ENCODE results near the gene FGF19.
"Not testable (repeated sequence)": the region's sequence is repeated elsewhere in the genome, so short reads cannot be mapped to it uniquely, and the experiment has no call there.

FGF19 gene

DNA sequence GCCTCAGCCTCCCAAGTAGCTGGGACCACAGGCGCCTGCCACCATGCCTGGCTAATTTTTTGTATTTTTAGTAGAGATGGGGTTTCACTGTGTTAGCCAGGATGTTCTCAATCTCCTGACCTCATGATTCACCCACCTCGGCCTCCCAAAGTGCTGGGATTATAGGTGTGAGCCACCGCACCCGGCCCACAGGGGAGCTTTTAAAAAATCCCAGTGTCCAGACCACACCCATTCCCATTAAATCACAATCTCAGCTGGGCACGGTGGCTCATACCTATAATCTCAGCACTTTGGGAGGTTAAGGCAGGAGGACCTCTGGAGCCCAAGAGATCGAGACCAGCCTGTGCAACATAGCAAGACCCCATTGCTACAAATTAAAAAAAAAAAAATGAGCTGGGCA lies 7.8 kb downstream of the FGF19 start:
- H3K4me3 Mint-ChIP-seq; H3K4me1 Mint-ChIP-seq (ENCODE audit: low read depth); DNase-seq (ENCODE audit: low spot score); H3K36me3 Mint-ChIP-seq (ENCODE audit: low read depth); H3K9me3 Mint-ChIP-seq; H3K27ac Mint-ChIP-seq: not testable (repeated sequence)
- H3K27me3 Mint-ChIP-seq (ENCODE audit: low read depth): peaks cover 13% of the 10 kb centered on the region

DNA sequence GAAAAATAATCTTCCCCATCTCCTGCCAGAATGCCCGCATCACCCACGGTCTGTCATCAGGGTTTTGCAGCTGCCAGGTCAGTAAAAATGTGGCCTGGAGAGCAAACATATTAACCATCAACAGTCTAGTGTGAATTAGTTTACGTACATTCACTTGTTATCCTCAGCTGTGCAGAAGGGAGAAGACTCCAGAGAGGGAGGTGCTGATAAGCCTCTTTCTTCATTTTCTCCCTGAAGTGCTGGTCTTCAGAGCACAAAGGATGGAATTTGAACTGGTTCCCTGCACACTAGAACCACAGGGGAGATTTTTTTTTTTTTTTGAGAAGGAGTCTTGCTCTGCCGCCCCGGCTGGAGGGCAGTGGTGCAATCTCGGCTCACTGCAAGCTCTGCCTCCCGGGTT lies 8.2 kb downstream of the FGF19 start:
- Mint-ChIP-seq H3K27ac (no peak overlapping the region), H3K4me3 (no peak overlapping the region), H3K27me3 (ENCODE audit: low read depth) (peaks cover 9% of the 10 kb centered on the region), H3K9me3 (no peaks in the 10 kb centered on the region), H3K4me1 (ENCODE audit: low read depth) (no peaks in the 10 kb centered on the region), H3K36me3 (ENCODE audit: low read depth) (no peaks in the 10 kb centered on the region)
- DNase-seq (ENCODE audit: low spot score): no peak

DNA sequence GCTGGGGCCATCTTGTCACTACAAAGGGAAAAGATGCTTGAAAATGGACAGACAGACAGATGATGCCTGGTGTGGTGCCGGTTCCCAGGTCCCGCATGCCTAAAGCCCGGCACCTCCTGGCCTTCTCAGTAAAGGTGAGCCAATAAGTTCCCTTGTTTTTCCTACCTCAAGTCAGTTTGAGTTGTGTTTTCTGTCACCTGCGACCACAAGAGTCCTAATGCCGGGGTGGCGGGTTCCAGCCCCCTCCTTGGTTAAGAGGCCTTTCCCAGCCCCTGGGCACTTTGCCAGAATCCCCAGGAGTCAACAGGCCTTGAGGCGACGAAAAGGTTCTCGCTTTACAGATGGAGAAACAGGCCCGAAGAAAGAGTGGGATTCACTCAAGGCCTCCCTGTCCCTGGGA lies 9.0 kb downstream of the FGF19 start:
- H3K9me3 Mint-ChIP-seq: no peaks in the 10 kb centered on the region
- no peaks in the 10 kb centered on the region for H3K36me3 Mint-ChIP-seq (ENCODE audit: low read depth)
- no peak for DNase-seq (ENCODE audit: low spot score)
- no peaks in the 10 kb centered on the region for H3K4me1 Mint-ChIP-seq (ENCODE audit: low read depth)
- peaks cover 8% of the 10 kb centered on the region for H3K27me3 Mint-ChIP-seq (ENCODE audit: low read depth)
- H3K4me3 Mint-ChIP-seq: no peak overlapping the region
- no peak overlapping the region for H3K27ac Mint-ChIP-seq

DNA sequence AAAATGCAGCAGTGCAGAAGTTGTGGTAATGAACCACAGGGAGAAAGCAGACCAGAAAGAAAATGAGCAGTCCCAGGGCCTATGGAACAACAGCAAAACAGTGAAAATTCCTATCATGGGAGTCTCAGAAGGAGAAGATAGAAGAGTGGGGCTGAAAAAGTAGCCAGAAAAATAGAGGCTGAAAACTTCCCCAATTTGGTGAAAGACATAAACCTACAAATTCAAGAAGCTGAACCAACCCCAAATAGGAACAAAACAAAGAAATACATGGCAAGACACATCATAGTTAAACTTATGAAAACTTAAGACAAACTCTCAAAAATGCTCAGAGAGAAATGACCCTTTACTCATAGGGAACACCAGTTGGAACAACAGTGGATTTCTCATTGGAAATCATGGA lies 11.4 kb downstream of the FGF19 start:
- Mint-ChIP-seq H3K27me3 (ENCODE audit: low read depth) (peaks cover 8% of the 10 kb centered on the region), H3K4me3 (no peak overlapping the region), H3K9me3 (no peaks in the 10 kb centered on the region), H3K27ac (no peak overlapping the region), H3K4me1 (ENCODE audit: low read depth) (peaks cover 4% of the 10 kb centered on the region), H3K36me3 (ENCODE audit: low read depth) (no peaks in the 10 kb centered on the region)
- no peak for DNase-seq (ENCODE audit: low spot score)

DNA sequence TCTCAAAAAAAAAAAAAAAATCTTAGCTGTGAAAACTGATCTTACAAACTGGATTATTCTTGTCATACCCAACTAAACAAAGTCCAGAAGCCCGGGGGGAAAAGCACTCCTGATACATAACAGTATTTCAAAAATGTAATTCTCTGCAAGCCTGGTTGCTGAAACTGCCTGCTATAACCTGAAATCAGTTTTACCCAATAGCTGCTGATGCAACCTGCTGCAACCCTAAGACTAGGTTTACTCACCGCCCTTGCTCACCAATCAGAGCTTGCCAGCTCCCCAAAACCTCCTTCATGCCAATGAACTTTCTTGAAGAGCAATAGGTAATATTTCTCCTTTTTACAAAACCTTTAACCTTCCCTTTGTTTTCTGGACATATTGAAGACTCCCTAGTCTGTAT lies 12.4 kb downstream of the FGF19 start:
- H3K27me3 Mint-ChIP-seq (ENCODE audit: low read depth): peaks cover 8% of the 10 kb centered on the region
- no peak overlapping the region for H3K4me3 Mint-ChIP-seq
- H3K36me3 Mint-ChIP-seq (ENCODE audit: low read depth): no peaks in the 10 kb centered on the region
- no peak overlapping the region for H3K27ac Mint-ChIP-seq
- H3K4me1 Mint-ChIP-seq (ENCODE audit: low read depth): peaks cover 4% of the 10 kb centered on the region
- no peak for DNase-seq (ENCODE audit: low spot score)
- no peaks in the 10 kb centered on the region for H3K9me3 Mint-ChIP-seq

DNA sequence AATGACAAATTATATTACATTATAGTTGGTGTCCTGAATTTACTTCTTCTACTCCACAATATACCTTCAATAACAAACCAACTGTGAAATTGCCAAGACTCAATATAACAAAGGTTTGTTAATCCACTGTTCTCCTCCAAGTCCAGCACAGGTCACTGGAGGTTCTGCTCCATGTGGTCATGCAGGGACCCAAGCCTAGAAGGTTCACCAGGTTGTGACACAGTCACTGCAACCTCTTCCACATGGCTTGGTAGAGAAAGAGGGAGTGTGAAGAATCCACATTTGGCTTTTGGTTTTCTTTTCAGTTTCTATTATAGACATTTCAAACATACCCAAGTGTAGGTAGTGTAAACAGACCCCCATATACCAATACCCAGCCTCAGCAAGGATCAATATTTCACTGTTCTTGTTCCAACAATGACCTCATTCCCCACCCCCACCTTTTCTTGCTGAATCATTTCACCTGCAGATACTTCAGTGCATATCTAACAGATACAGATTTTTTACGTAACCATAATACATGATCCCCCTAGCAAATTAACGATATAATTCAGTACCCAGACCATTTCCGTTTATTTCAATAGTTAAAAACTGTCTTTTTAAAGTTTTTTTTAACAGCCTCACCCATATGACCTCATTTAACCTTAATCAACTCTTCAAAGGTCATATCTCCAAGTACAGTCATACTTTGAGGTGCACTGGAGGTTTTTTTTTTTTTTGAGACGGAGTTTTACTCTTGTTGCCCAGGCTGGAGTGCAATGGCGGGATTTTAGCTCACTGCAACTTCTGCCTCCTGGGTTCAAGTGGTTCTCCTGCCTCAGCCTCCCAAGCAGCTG lies 14.1 kb downstream of the FGF19 start:
- DNase-seq (ENCODE audit: low spot score): no peak
- Mint-ChIP-seq H3K4me3 (no peak overlapping the region), H3K9me3 (no peaks in the 10 kb centered on the region), H3K27me3 (ENCODE audit: low read depth) (peaks cover 6% of the 10 kb centered on the region), H3K27ac (no peak overlapping the region), H3K36me3 (ENCODE audit: low read depth) (no peaks in the 10 kb centered on the region), H3K4me1 (ENCODE audit: low read depth) (peaks cover 8% of the 10 kb centered on the region)

DNA sequence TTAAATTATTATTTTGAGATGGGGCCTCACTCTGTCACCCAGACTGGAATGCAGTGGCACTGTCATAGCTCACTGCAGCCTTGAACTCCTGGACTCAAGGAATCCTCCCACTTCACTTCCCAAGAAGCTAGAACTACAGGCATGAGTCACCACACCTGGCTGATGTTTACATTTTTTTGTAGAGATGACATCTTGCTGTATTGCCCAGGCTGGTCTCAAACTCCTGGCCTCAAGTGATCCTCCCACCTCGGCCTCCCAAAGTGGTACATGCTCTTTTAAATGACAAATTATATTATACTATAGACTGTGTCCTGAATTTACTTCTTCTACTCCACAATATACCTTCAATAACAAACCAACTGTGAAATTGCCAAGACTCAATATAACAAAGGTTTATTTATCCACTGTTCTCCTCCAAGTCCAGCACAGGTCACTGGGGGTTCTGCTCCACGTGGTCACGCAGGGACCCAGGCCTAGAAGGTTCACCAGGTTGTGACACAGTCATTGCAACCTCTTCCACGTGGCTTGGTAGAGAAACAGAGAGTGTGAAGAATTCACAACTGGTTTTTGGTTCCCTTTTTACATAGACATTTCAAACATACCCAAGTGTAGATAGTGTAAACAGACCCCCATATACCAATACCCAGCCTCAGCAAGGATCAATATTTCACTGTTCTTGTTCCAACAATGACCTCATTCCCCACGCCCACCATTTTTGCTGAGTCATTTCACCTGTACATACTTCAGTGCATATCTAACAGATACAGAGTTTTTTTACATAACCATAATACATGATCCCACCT lies 15.7 kb downstream of the FGF19 start:
- not testable (repeated sequence) for H3K4me3 Mint-ChIP-seq; H3K36me3 Mint-ChIP-seq (ENCODE audit: low read depth); H3K9me3 Mint-ChIP-seq; H3K27me3 Mint-ChIP-seq (ENCODE audit: low read depth); H3K27ac Mint-ChIP-seq; H3K4me1 Mint-ChIP-seq (ENCODE audit: low read depth)
- peak; percentile 15 for DNase-seq (ENCODE audit: low spot score)

DNA sequence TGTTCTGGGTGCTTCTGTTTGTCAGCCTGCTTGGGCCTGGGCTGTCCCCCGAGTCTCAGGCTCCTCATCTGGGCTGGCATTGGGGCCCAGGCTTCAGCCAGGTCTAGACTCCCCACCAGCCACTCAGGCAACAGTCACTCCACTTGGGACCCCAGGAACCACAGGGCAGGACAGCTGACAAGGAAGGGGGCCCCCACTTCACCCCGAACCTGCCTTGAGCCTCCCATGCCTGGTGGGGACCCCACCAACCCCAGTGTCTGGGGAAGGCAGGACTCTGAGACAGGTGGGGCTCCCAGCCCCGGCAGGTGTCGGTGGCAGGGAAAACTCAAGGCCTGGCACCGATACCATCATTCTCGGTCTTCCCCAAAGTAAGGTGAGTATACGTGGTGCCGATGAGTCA lies 17.0 kb downstream of the FGF19 start:
- Mint-ChIP-seq H3K27me3 (ENCODE audit: low read depth) (peaks cover 2% of the 10 kb centered on the region), H3K4me3 (no peak overlapping the region), H3K9me3 (no peaks in the 10 kb centered on the region), H3K36me3 (ENCODE audit: low read depth) (no peaks in the 10 kb centered on the region), H3K27ac (no peak overlapping the region), H3K4me1 (ENCODE audit: low read depth) (peaks cover 8% of the 10 kb centered on the region)
- no peak for DNase-seq (ENCODE audit: low spot score)

DNA sequence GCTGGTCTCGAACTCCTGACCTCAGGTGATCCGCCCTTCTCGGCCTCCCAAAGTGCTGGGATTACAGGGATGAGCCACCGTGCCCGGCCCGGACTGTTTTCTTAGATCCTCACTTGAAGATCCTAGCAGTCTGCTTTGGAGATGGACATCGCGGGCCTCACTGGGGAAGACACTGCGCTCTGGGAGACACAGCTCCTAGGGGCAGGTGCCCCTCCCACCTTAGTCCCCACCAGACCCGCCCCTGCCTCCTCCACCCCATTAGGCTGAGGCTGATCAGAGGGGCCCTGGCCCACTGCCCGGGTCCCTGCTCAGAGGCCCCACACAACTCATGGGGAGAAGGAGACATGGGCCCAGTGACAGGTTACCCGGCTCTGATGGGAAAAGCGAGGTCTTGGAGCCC lies 17.4 kb downstream of the FGF19 start:
- Mint-ChIP-seq H3K4me1 (ENCODE audit: low read depth) (peaks cover 8% of the 10 kb centered on the region), H3K27me3 (ENCODE audit: low read depth) (peaks cover 2% of the 10 kb centered on the region), H3K27ac (no peak overlapping the region), H3K9me3 (no peaks in the 10 kb centered on the region), H3K36me3 (ENCODE audit: low read depth) (no peaks in the 10 kb centered on the region), H3K4me3 (no peak overlapping the region)
- DNase-seq (ENCODE audit: low spot score): no peak

DNA sequence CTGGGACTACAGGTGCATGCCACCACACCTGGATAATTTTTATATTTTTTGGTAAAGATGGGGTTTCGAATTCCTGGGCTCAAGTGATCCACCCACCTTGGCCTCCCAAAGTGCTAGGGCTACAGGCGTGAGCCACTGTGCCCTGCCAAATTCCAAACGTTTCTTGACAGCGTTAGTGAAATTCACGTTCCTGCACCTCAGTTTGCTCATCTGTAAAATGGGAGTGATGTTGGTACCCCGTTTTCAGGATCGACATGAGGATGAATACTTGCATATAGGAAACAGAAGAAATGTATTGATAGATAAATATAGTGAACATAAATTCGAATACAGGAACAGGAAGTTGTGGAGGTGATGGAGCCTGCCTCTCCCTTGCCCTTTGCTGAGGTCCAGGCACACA lies 18.5 kb downstream of the FGF19 start:
- DNase-seq (ENCODE audit: low spot score): no peak
- no peak overlapping the region for H3K27ac Mint-ChIP-seq
- no peaks in the 10 kb centered on the region for H3K36me3 Mint-ChIP-seq (ENCODE audit: low read depth)
- H3K4me3 Mint-ChIP-seq: peak overlapping the region; percentile 68
- H3K9me3 Mint-ChIP-seq: no peaks in the 10 kb centered on the region
- H3K4me1 Mint-ChIP-seq (ENCODE audit: low read depth): peaks cover 8% of the 10 kb centered on the region
- peaks cover 6% of the 10 kb centered on the region for H3K27me3 Mint-ChIP-seq (ENCODE audit: low read depth)

DNA sequence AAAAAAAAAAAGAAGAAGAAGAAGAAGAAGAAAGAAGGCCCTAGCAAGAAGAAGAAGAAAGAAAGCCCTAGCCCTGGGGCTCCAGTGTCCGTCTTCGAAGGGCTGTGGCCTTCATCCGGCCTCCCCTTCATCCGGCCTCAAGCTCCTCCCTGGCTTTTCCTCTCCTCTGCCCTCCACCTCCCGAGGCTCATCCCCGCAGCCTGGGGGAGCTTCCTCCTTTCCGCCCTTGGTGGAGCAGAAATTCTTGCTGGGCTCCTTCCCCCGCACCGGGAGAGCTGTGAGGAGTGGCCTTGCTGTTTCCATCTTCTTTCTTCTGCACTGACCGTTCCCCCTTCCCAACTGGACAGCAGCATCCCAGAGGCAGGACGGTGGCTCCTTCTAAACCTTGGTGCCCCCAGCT lies 19.2 kb downstream of the FGF19 start:
- H3K27me3 Mint-ChIP-seq (ENCODE audit: low read depth): peaks cover 4% of the 10 kb centered on the region
- H3K27ac Mint-ChIP-seq: no peak overlapping the region
- no peaks in the 10 kb centered on the region for H3K36me3 Mint-ChIP-seq (ENCODE audit: low read depth)
- H3K4me1 Mint-ChIP-seq (ENCODE audit: low read depth): peaks cover 8% of the 10 kb centered on the region
- H3K4me3 Mint-ChIP-seq: no peak overlapping the region
- no peaks in the 10 kb centered on the region for H3K9me3 Mint-ChIP-seq
- DNase-seq (ENCODE audit: low spot score): no peak

DNA sequence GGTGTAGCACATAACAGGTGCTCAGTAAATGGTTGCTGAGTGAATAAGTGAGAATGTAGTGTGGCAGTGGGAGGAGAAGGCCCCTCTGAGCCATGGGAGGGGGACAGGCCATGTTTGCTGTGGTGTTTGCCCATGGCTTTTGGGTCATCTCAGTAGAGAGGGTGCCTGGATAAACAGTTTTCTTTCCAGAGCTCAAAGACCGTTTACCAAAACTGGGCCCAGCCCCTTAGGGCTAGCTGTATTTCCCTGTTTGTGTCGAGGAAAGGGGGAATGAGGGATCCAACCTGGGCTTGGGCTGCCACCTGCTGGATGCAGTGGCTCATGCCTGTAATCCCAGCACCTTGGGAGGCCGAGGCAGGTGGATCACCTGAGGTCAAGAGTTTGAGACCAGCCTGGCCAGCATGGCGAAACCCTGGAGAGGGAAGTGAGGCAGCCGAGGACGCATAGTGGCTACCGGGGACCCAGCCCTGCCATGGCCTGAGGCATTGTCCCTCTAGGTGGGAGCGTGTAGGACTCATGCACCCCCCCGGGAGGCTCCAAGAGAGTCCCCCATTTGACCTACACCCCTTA lies 20.0 kb downstream of the FGF19 start:
- DNase-seq (ENCODE audit: low spot score): no peak
- Mint-ChIP-seq H3K9me3 (no peaks in the 10 kb centered on the region), H3K27ac (no peak overlapping the region), H3K27me3 (ENCODE audit: low read depth) (peaks cover 3% of the 10 kb centered on the region), H3K36me3 (ENCODE audit: low read depth) (no peaks in the 10 kb centered on the region), H3K4me3 (no peak overlapping the region), H3K4me1 (ENCODE audit: low read depth) (peaks cover 8% of the 10 kb centered on the region)

DNA sequence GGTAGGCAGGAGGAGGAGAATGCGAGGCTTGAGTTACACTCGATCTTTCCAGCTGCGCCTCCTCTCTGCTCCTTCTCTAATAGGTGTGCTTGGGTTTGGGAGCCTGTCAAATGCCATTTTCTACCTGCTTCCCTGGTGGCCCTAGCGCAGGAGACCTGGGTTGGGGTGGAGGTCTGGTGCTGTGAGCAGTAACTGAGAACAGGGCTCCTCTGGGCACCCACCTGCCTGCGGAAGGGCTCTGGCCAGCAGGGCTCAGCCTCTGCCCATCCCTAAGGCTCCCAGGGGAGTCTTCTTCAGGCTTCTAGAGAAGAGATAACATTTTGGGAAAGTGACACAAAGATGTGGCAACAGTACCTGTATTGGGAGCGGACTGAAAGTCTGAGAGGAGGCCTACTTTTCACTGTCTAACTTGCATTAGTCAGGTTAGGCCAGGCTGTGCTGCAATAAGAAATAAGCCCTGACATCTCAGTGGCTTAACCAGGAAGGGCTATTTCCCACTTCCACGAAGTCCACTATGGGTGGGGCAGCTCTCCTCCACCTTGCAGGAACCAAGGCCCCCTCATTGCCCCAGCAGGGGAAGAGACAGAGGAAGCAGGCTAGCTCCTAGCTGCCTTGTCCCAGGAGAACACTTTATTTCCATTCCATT lies 21.0 kb downstream of the FGF19 start:
- H3K27ac Mint-ChIP-seq: no peak overlapping the region
- no peaks in the 10 kb centered on the region for H3K9me3 Mint-ChIP-seq
- H3K36me3 Mint-ChIP-seq (ENCODE audit: low read depth): no peaks in the 10 kb centered on the region
- H3K27me3 Mint-ChIP-seq (ENCODE audit: low read depth): peaks cover 6% of the 10 kb centered on the region
- H3K4me1 Mint-ChIP-seq (ENCODE audit: low read depth): peaks cover 4% of the 10 kb centered on the region
- no peak overlapping the region for H3K4me3 Mint-ChIP-seq
- no peak for DNase-seq (ENCODE audit: low spot score)

DNA sequence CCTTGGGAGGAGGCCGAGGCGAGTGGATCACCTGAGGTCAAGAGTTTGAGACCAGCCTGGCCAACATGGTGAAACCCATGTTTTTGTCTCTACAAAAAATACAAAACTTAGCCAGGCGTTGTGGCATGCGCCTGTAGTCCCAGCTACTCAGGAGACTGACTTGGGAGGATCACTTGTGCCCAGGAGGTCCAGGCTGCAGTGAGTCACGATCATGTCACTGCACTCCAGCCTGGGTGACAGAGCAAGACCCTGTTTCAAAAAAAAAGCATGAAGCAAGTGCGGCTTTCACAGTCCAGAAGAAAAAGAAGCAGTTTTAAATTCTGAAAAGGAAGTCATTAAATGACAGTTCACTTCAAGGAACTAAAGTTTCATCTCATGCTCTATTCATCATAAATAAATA lies 21.6 kb downstream of the FGF19 start:
- Mint-ChIP-seq H3K9me3 (no peaks in the 10 kb centered on the region), H3K4me3 (no peak overlapping the region), H3K4me1 (ENCODE audit: low read depth) (peaks cover 4% of the 10 kb centered on the region), H3K27me3 (ENCODE audit: low read depth) (peaks cover 6% of the 10 kb centered on the region), H3K27ac (no peak overlapping the region), H3K36me3 (ENCODE audit: low read depth) (no peaks in the 10 kb centered on the region)
- no peak for DNase-seq (ENCODE audit: low spot score)
